Brain microvascular endothelial cell (primary cell): ENCODE results near the gene IGSF9.

Source experiments
- DNase-seq: peaks from one replicate; pipeline ENCODE4 v3.0.0-alpha.2; 2020
- H3K27ac ChIP-seq: fragments of 250-450 bp; sonication (Bioruptor Pico); 2 replicates; pipeline ENCODE4 v1.5.1; 2020; ENCODE audit warnings: mild to moderate bottlenecking, moderate library complexity
- H3K27me3 ChIP-seq: fragments of 250-450 bp; sonication (Bioruptor Pico); replicated peaks from 2 replicates; pipeline ENCODE4 v1.5.1; 2020; ENCODE audit warnings: mild to moderate bottlenecking
- H3K36me3 ChIP-seq: fragments of 250-450 bp; sonication (Bioruptor Pico); replicated peaks from 2 replicates; pipeline ENCODE4 v1.5.1; 2020; ENCODE audit warnings: mild to moderate bottlenecking
- H3K4me3 ChIP-seq: 2 replicates; pipeline ENCODE4 v1.5.1; 2011; ENCODE audit warnings: low read depth, mild to moderate bottlenecking, control low read depth, low read length, moderate library complexity
- CTCF ChIP-seq: IDR thresholded peaks from 2 replicates; pipeline ENCODE4 v1.5.1; 2011; ENCODE audit warnings: low read depth, mild to moderate bottlenecking, moderate library complexity, low read length, control low read depth, inconsistent platforms; ENCODE audit errors: missing control alignments
- in situ Hi-C: cut with HindIII; loops from 2 replicates; pipeline ENCODE4 v1.10.0; 2017; ENCODE audit warnings: low sequenced_read_pairs, low pct_ligation_motif_present

Gene IGSF9

DNA sequence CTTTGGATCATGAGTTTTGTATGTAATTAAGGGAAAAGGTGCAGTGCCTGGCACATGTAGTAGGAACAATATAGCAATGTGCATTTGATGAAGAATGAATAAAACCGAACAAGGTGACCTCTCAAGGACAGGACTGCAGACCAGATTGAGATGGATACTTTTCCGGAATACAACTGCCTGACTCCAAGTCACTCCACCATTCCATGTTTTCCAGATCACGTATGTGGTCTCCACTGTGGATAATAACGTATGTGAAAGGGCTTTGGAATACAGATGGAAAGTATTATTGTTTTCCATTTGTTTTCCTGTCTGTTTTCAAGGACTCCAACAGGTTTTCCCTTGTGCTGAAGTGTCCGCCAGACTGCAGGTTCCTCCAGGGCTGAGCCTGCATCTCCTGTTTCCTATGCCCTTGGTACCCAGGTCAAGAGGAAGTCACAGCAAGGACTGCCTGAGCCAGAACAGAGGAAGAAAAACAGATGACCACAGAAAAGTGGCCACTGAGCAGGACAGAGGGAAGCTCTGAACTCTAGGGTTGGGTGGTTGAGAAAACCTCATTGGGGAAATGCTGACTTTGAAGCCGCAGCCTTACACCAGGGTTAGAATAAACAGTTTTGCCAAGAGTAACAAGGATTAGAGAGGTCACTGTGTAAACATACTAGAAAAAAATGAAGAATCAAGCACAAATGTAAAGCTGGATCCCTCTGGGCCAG lies 49.4 kb downstream of the IGSF9 start:
- in situ Hi-C loops = no loop called here
- no peak for TF ChIP-seq CTCF
- no peak for DNase-seq
- no peak overlapping the region for H3K4me3 ChIP-seq
- H3K36me3 ChIP-seq = no peaks in the 10 kb centered on the region
- H3K27me3 ChIP-seq = no peaks in the 10 kb centered on the region
- H3K27ac ChIP-seq = no peak overlapping the region

DNA sequence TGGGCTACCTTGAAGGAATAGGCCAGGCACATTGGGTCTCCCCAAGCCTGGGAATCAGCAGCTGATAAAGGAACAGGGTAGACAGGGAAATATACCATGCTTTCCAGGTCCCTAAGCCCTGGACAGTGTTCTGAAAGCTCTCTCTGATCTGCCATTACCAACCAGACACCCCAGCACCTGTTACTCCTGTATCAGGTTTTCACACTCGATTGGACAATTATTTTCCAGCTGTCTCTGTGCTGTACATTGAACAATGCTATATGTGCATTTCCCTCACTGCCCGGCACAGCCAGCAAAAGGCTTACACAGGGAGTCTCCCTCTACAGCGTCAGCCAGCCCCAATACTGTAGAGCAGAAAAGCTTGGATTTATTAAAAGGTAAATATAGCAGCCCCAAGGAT lies 50.1 kb downstream of the IGSF9 start:
- Histone ChIP-seq H3K4me3 (no peak overlapping the region), H3K36me3 (no peaks in the 10 kb centered on the region), H3K27me3 (no peaks in the 10 kb centered on the region), H3K27ac (no peak overlapping the region)
- in situ Hi-C loops = no loop called here
- no peak for TF ChIP-seq CTCF
- no peak for DNase-seq

DNA sequence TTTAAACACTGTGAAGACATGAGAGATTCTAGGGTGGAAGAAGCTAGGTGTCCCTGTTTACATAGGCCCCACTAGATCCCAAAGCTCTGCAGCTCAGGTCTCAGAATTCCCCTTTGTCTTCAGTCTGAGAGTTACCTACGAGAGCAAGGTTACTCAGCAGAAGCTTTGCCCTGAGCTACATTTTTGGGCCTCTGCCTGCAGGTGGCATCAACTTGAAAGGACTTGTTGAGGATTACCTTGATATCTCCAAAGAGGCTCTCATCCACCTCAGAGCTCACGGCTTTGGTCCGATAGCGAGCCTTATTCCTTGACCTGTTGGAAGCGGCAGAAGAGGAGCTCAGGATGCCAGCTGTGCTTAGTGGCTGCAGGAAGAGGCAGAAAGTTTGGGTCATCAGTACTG lies 52.5 kb downstream of the IGSF9 start:
- peak; percentile 25 for TF ChIP-seq CTCF
- Histone ChIP-seq H3K36me3 (no peaks in the 10 kb centered on the region), H3K4me3 (no peak overlapping the region), H3K27me3 (no peaks in the 10 kb centered on the region), H3K27ac (no peak overlapping the region)
- no peak for DNase-seq
- in situ Hi-C loops = loop anchor here (5.0 kb wide), 1 partner anchor 96 kb away; no protein-coding TSS in a partner anchor

- H3K36me3 ChIP-seq = no peaks in the 10 kb centered on the region
- peak; percentile 100 for TF ChIP-seq CTCF
- H3K27me3 ChIP-seq = no peaks in the 10 kb centered on the region
- DNase-seq = peak; percentile 86
- H3K4me3 ChIP-seq = no peak overlapping the region
- in situ Hi-C loops = loop anchor here (5.0 kb wide), 1 partner anchor 94 kb away; no protein-coding TSS in a partner anchor
- no peak overlapping the region for H3K27ac ChIP-seq
Measured at GRCh38 chr1:159891275-159892157, 53.9 kb downstream of the IGSF9 start.

GRCh38 chr1:159890390-159890789 lies 55.0 kb downstream of the IGSF9 start:
- Histone ChIP-seq H3K27ac (peak overlapping the region; percentile 31), H3K4me3 (no peak overlapping the region), H3K27me3 (no peaks in the 10 kb centered on the region), H3K36me3 (no peaks in the 10 kb centered on the region)
- in situ Hi-C loops = loop anchor here (5.0 kb wide), 1 partner anchor 93 kb away; no protein-coding TSS in a partner anchor
- TF ChIP-seq CTCF = no peak
- DNase-seq = no peak
